ENCODE results near the gene BACH1. TPM values are rescaled to one million over a fixed set of nuclear protein-coding genes. Genes with fewer than 3 reads are reported as not detected.
A peak's percentile ranks its signal among the peaks of the same experiment; 100 is the strongest.

Gene BACH1
- total and polyA plus RNA-seq, 4 experiments from 2014 or later = 19.1 to 49.0 (median 32.9) TPM

- H3K36me3 ChIP-seq (ENCODE audit: insufficient read depth, low read length) = no peaks in the 10 kb centered on the region
- H3K4me1 Mint-ChIP-seq = peaks cover 0 to 2% (median under 1%) of the 10 kb centered on the region in 4 donors
- H3K9me3 ChIP-seq (ENCODE audit: control insufficient read depth in 1 of 2, low read length in 2 of 2) = no peaks in the 10 kb centered on the region
- no peaks in the 10 kb centered on the region for H3K27me3 Mint-ChIP-seq
- H3K4me1 ChIP-seq (ENCODE audit: insufficient read depth, low read length) = no peaks in the 10 kb centered on the region
- peaks cover 0 to 8% of the 10 kb centered on the region in 2 donors for H3K36me3 Mint-ChIP-seq
- no peak overlapping the region for H3K4me3 ChIP-seq (ENCODE audit: low read length in 2 of 2)
- POLR2A ChIA-PET (ENCODE audit: partially characterized antibody) = no interaction called here
- CTCF ChIA-PET (ENCODE audit: partially characterized antibody) = interaction anchor here (1.1 to 1.2 kb wide), 2 partner anchors 20 to 95 kb away, joined by 3 read pairs; no protein-coding TSS in a partner anchor
- no peaks in the 10 kb centered on the region for H3K27me3 ChIP-seq (ENCODE audit: insufficient read depth, low read length)
- H3K27ac ChIP-seq (ENCODE audit: low read depth, low read length) = no peak overlapping the region
- no peak for DNase-seq
- H3K9me3 Mint-ChIP-seq = peaks cover 0 to 5% (median 0%) of the 10 kb centered on the region in 8 donors
- intact Hi-C loops (cut with micrococcal nuclease) = no loop called here
- no peak overlapping the region for H3K27ac Mint-ChIP-seq
- H3K4me3 Mint-ChIP-seq = no peak overlapping the region
Measured at GRCh38 chr21:29382030-29382654, 83.4 kb downstream of the BACH1 start.

GRCh38 chr21:29384683-29385359, 86.1 kb downstream of the BACH1 start:
- ChIA-PET POLR2A (ENCODE audit: partially characterized antibody) (no interaction called here), CTCF (ENCODE audit: partially characterized antibody) (interaction anchor here (1.5 kb wide), 1 partner anchor 13 kb away, joined by 3 read pairs; no protein-coding TSS in a partner anchor)
- H3K27me3 ChIP-seq (ENCODE audit: insufficient read depth, low read length) = no peaks in the 10 kb centered on the region
- Mint-ChIP-seq H3K36me3 (peaks cover 0 to 3% of the 10 kb centered on the region in 2 donors), H3K4me1 (peaks cover 0 to 2% (median 0%) of the 10 kb centered on the region in 4 donors), H3K4me3 (no peak overlapping the region), H3K9me3 (no peaks in the 10 kb centered on the region), H3K27me3 (no peaks in the 10 kb centered on the region), H3K27ac (no peak overlapping the region)
- no peaks in the 10 kb centered on the region for H3K9me3 ChIP-seq (ENCODE audit: control insufficient read depth in 1 of 2, low read length in 2 of 2)
- no peaks in the 10 kb centered on the region for H3K36me3 ChIP-seq (ENCODE audit: insufficient read depth, low read length)
- intact Hi-C loops (cut with micrococcal nuclease) = no loop called here
- no peak for DNase-seq
- no peaks in the 10 kb centered on the region for H3K4me1 ChIP-seq (ENCODE audit: insufficient read depth, low read length)
- H3K4me3 ChIP-seq (ENCODE audit: low read length in 2 of 2) = no peak overlapping the region
- no peak overlapping the region for H3K27ac ChIP-seq (ENCODE audit: low read depth, low read length)

GRCh38 chr21:29385934-29386520, 87.3 kb downstream of the BACH1 start:
- no peak overlapping the region for H3K4me3 Mint-ChIP-seq
- H3K27me3 ChIP-seq (ENCODE audit: insufficient read depth, low read length) = no peaks in the 10 kb centered on the region
- H3K27ac ChIP-seq (ENCODE audit: low read depth, low read length) = no peak overlapping the region
- no peak for DNase-seq
- H3K4me1 Mint-ChIP-seq = peaks cover 0 to 2% (median 0%) of the 10 kb centered on the region in 4 donors
- H3K4me1 ChIP-seq (ENCODE audit: insufficient read depth, low read length) = no peaks in the 10 kb centered on the region
- no peaks in the 10 kb centered on the region for H3K9me3 ChIP-seq (ENCODE audit: control insufficient read depth in 1 of 2, low read length in 2 of 2)
- no peaks in the 10 kb centered on the region for H3K9me3 Mint-ChIP-seq
- ChIA-PET CTCF (ENCODE audit: partially characterized antibody) (interaction anchor here (0.7 to 1.5 kb wide), 2 partner anchors 14 to 194 kb away, joined by 3 read pairs; no protein-coding TSS in a partner anchor), POLR2A (ENCODE audit: partially characterized antibody) (no interaction called here)
- H3K36me3 Mint-ChIP-seq = peaks cover 0 to 3% of the 10 kb centered on the region in 2 donors
- H3K4me3 ChIP-seq (ENCODE audit: low read length in 2 of 2) = no peak overlapping the region
- H3K27ac Mint-ChIP-seq = no peak overlapping the region
- H3K36me3 ChIP-seq (ENCODE audit: insufficient read depth, low read length) = no peaks in the 10 kb centered on the region
- intact Hi-C loops (cut with micrococcal nuclease) = no loop called here
- no peaks in the 10 kb centered on the region for H3K27me3 Mint-ChIP-seq

GRCh38 chr21:29386803-29387202, 88.1 kb downstream of the BACH1 start:
- Mint-ChIP-seq H3K27me3 (no peaks in the 10 kb centered on the region), H3K36me3 (peaks cover 0 to 7% of the 10 kb centered on the region in 2 donors), H3K27ac (no peak overlapping the region), H3K4me1 (no peaks in the 10 kb centered on the region), H3K4me3 (no peak overlapping the region), H3K9me3 (no peaks in the 10 kb centered on the region)
- Histone ChIP-seq H3K27ac (ENCODE audit: low read depth, low read length) (no peak overlapping the region), H3K36me3 (ENCODE audit: insufficient read depth, low read length) (no peaks in the 10 kb centered on the region), H3K4me1 (ENCODE audit: insufficient read depth, low read length) (no peaks in the 10 kb centered on the region), H3K27me3 (ENCODE audit: insufficient read depth, low read length) (no peaks in the 10 kb centered on the region), H3K9me3 (ENCODE audit: control insufficient read depth in 1 of 2, low read length in 2 of 2) (no peaks in the 10 kb centered on the region), H3K4me3 (ENCODE audit: low read length in 2 of 2) (no peak overlapping the region)
- ChIA-PET CTCF (ENCODE audit: partially characterized antibody) (interaction anchor here (0.7 to 1.5 kb wide), 2 partner anchors 15 to 195 kb away, joined by 3 read pairs; no protein-coding TSS in a partner anchor), POLR2A (ENCODE audit: partially characterized antibody) (no interaction called here)
- no peak for DNase-seq
- intact Hi-C loops (cut with micrococcal nuclease) = no loop called here

- Mint-ChIP-seq H3K36me3 (peaks cover 0 to 7% of the 10 kb centered on the region in 2 donors), H3K9me3 (peaks cover 0 to 2% (median 0%) of the 10 kb centered on the region in 8 donors), H3K4me3 (no peak overlapping the region), H3K4me1 (no peaks in the 10 kb centered on the region), H3K27me3 (no peaks in the 10 kb centered on the region), H3K27ac (no peak overlapping the region)
- no peak overlapping the region for H3K27ac ChIP-seq (ENCODE audit: low read depth, low read length)
- H3K4me3 ChIP-seq (ENCODE audit: low read length in 2 of 2) = no peak overlapping the region
- no peak for DNase-seq
- no peaks in the 10 kb centered on the region for H3K36me3 ChIP-seq (ENCODE audit: insufficient read depth, low read length)
- intact Hi-C loops (cut with micrococcal nuclease) = no loop called here
- ChIA-PET CTCF (ENCODE audit: partially characterized antibody) (no interaction called here), POLR2A (ENCODE audit: partially characterized antibody) (no interaction called here)
- H3K9me3 ChIP-seq (ENCODE audit: control insufficient read depth in 1 of 2, low read length in 2 of 2) = no peaks in the 10 kb centered on the region
- no peaks in the 10 kb centered on the region for H3K27me3 ChIP-seq (ENCODE audit: insufficient read depth, low read length)
- H3K4me1 ChIP-seq (ENCODE audit: insufficient read depth, low read length) = no peaks in the 10 kb centered on the region
Measured at GRCh38 chr21:29387598-29387997, 88.9 kb downstream of the BACH1 start.

- H3K4me1 Mint-ChIP-seq = no peaks in the 10 kb centered on the region
- Histone ChIP-seq H3K4me3 (ENCODE audit: low read length in 2 of 2) (no peak overlapping the region), H3K9me3 (ENCODE audit: control insufficient read depth in 1 of 2, low read length in 2 of 2) (no peaks in the 10 kb centered on the region), H3K27ac (ENCODE audit: low read depth, low read length) (no peak overlapping the region), H3K4me1 (ENCODE audit: insufficient read depth, low read length) (no peaks in the 10 kb centered on the region), H3K27me3 (ENCODE audit: insufficient read depth, low read length) (no peaks in the 10 kb centered on the region), H3K36me3 (ENCODE audit: insufficient read depth, low read length) (no peaks in the 10 kb centered on the region)
- H3K9me3 Mint-ChIP-seq = peaks cover 0 to 3% (median 0%) of the 10 kb centered on the region in 8 donors
- ChIA-PET POLR2A (ENCODE audit: partially characterized antibody) (no interaction called here), CTCF (ENCODE audit: partially characterized antibody) (no interaction called here)
- DNase-seq = no peak
- no peaks in the 10 kb centered on the region for H3K27me3 Mint-ChIP-seq
- no peak overlapping the region for H3K4me3 Mint-ChIP-seq
- intact Hi-C loops (cut with micrococcal nuclease) = no loop called here
- no peak overlapping the region for H3K27ac Mint-ChIP-seq
- H3K36me3 Mint-ChIP-seq = peaks cover 0 to 12% of the 10 kb centered on the region in 2 donors
Measured at GRCh38 chr21:29389136-29389535, 90.4 kb downstream of the BACH1 start.

GRCh38 chr21:29390778-29391177, 92.1 kb downstream of the BACH1 start:
- no peaks in the 10 kb centered on the region for H3K4me1 Mint-ChIP-seq
- peak overlapping the region in 1 of 7 donors; percentile 4 for H3K27ac Mint-ChIP-seq
- no peaks in the 10 kb centered on the region for H3K4me1 ChIP-seq (ENCODE audit: insufficient read depth, low read length)
- CTCF ChIA-PET (ENCODE audit: partially characterized antibody) = no interaction called here
- H3K27me3 Mint-ChIP-seq = no peaks in the 10 kb centered on the region
- peaks cover 0 to 3% (median 0%) of the 10 kb centered on the region in 8 donors for H3K9me3 Mint-ChIP-seq
- H3K27ac ChIP-seq (ENCODE audit: low read depth, low read length) = no peak overlapping the region
- no peaks in the 10 kb centered on the region for H3K9me3 ChIP-seq (ENCODE audit: control insufficient read depth in 1 of 2, low read length in 2 of 2)
- no peak overlapping the region for H3K4me3 Mint-ChIP-seq
- no peak overlapping the region for H3K4me3 ChIP-seq (ENCODE audit: low read length in 2 of 2)
- peaks cover 0 to 12% of the 10 kb centered on the region in 2 donors for H3K36me3 Mint-ChIP-seq
- POLR2A ChIA-PET (ENCODE audit: partially characterized antibody) = no interaction called here
- no peaks in the 10 kb centered on the region for H3K27me3 ChIP-seq (ENCODE audit: insufficient read depth, low read length)
- DNase-seq = no peak
- intact Hi-C loops (cut with micrococcal nuclease) = no loop called here
- no peaks in the 10 kb centered on the region for H3K36me3 ChIP-seq (ENCODE audit: insufficient read depth, low read length)

Measured in CD4-positive, alpha-beta memory T cell (primary cell).